ENCODE data around the gene MTREX. TPM values are rescaled to one million over a fixed set of nuclear protein-coding genes. Genes with fewer than 3 reads are reported as not detected.
A peak's percentile ranks its signal among the peaks of the same experiment; 100 is the strongest.

Gene MTREX
- total RNA-seq, 6 experiments from 2014 or later = 65.1 to 78.2 (median 70.1) TPM

DNA sequence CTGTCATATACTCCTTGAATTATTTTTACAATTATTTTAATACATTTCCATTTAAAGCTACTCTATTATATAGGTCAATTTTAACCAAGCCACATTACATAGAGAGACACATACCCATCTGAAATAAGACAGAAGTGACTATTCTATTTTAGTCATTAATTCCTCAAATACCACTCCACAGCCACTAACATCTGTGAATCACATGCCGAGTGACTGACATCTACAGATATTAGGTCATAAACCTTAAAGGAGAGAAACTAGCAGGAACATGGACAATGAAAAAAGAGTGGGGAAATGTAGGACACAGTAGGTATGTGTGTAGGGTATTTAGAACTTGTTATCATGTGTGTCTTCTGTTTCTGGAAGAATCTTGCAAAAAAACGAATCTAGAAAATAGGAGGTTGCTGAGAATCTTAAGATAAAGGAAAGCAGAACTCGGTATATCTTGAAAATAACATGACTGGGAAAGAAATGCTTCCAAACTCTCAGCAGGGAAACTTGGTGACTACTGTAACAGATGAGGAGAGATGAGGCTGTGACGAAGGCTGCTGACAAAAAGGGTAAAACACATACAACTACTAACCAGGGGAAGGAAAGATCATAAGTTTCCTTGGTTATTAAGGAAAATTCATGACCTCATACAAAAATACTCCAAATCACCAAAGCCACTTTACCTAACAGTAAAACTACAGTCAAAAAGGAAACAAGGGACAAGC is 142.4 kb downstream of the MTREX start:
- TF ChIP-seq, protein P1, sequence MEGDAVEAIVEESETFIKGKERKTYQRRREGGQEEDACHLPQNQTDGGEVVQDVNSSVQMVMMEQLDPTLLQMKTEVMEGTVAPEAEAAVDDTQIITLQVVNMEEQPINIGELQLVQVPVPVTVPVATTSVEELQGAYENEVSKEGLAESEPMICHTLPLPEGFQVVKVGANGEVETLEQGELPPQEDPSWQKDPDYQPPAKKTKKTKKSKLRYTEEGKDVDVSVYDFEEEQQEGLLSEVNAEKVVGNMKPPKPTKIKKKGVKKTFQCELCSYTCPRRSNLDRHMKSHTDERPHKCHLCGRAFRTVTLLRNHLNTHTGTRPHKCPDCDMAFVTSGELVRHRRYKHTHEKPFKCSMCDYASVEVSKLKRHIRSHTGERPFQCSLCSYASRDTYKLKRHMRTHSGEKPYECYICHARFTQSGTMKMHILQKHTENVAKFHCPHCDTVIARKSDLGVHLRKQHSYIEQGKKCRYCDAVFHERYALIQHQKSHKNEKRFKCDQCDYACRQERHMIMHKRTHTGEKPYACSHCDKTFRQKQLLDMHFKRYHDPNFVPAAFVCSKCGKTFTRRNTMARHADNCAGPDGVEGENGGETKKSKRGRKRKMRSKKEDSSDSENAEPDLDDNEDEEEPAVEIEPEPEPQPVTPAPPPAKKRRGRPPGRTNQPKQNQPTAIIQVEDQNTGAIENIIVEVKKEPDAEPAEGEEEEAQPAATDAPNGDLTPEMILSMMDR (IDR thresholded peaks at IDR 0.05) = no peak
- peak; percentile 56 for DNase-seq
- Mint-ChIP-seq H3K4me1 (ENCODE audit: low read depth) (peaks cover 28% of the 10 kb centered on the region), H3K9me3 (no peaks in the 10 kb centered on the region), H3K36me3 (ENCODE audit: low read depth) (no peaks in the 10 kb centered on the region; the same call in 1 of the 2 replicates), H3K4me3 (no peak overlapping the region), H3K27me3 (ENCODE audit: insufficient read depth) (no peaks in the 10 kb centered on the region; the same call in 1 of the 2 replicates), H3K27ac (peak overlapping the region; percentile 10; the same call in 1 of the 2 replicates)

DNA sequence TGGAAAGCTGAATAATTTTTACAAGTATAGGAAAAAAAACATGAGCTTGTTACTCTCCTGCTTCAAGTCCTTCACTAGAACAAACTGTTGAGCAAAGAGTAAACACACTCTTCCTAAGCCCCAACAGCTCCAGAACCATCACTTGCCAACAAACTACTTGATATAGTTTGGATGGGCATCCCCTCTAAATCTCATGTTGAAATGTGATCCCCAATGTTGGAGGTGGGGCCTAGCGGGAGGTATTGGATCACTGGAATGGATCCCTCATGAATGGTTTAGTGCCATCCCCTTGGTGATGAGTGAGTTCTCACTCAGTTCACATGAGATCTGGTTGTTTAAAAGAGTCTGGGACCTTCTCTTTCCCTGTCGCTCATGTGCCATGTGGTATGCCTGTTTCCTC is 144.2 kb downstream of the MTREX start:
- TF ChIP-seq, protein P1 (IDR thresholded peaks at IDR 0.05) = no peak
- no peak overlapping the region for H3K4me3 Mint-ChIP-seq
- no peak for DNase-seq
- H3K27ac Mint-ChIP-seq = no peak overlapping the region
- peaks cover 46% of the 10 kb centered on the region for H3K4me1 Mint-ChIP-seq (ENCODE audit: low read depth)
- no peaks in the 10 kb centered on the region; the same call in 1 of the 2 replicates for H3K36me3 Mint-ChIP-seq (ENCODE audit: low read depth)
- no peaks in the 10 kb centered on the region for H3K9me3 Mint-ChIP-seq
- no peaks in the 10 kb centered on the region; the same call in 1 of the 2 replicates for H3K27me3 Mint-ChIP-seq (ENCODE audit: insufficient read depth)

DNA sequence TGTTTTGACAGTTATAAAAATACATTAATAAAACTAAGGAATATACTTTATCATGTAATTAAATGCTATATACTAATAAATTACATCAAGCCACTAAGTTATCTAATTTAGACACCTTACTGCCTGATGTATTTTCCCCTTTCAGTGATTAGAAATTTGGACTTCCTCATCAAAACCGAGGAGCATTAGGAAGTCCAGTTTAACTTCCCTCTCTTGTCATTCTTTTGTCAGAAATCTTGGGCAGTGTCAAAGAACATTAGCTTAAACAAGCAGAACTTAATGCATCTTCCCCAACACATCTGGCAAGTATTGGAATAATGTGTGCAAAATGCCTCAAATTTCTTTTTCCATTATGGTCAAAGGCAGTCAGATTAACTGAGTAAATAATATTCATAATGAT is 145.4 kb downstream of the MTREX start:
- DNase-seq = no peak
- H3K9me3 Mint-ChIP-seq = no peaks in the 10 kb centered on the region
- no peaks in the 10 kb centered on the region; the same call in 1 of the 2 replicates for H3K36me3 Mint-ChIP-seq (ENCODE audit: low read depth)

GRCh38 chr5:55454282-55454681 is 146.5 kb downstream of the MTREX start:
- H3K4me3 Mint-ChIP-seq = no peak overlapping the region
- peaks cover 45% of the 10 kb centered on the region for H3K4me1 Mint-ChIP-seq (ENCODE audit: low read depth)
- no peaks in the 10 kb centered on the region for H3K9me3 Mint-ChIP-seq
- no peaks in the 10 kb centered on the region; the same call in 1 of the 2 replicates for H3K36me3 Mint-ChIP-seq (ENCODE audit: low read depth)
- H3K27me3 Mint-ChIP-seq (ENCODE audit: insufficient read depth) = no peaks in the 10 kb centered on the region
- no peak for DNase-seq
- TF ChIP-seq, protein P1 (IDR thresholded peaks at IDR 0.05) = no peak
- no peak overlapping the region for H3K27ac Mint-ChIP-seq

More for the DNA sequence above, 145.4 kb downstream of the MTREX start:
- Mint-ChIP-seq H3K27ac (no peak overlapping the region), H3K27me3 (ENCODE audit: insufficient read depth) (no peaks in the 10 kb centered on the region; the same call in 1 of the 2 replicates), H3K4me1 (ENCODE audit: low read depth) (peaks cover 48% of the 10 kb centered on the region), H3K4me3 (no peak overlapping the region)
- TF ChIP-seq, protein P1 (IDR thresholded peaks at IDR 0.05) = no peak

DNA sequence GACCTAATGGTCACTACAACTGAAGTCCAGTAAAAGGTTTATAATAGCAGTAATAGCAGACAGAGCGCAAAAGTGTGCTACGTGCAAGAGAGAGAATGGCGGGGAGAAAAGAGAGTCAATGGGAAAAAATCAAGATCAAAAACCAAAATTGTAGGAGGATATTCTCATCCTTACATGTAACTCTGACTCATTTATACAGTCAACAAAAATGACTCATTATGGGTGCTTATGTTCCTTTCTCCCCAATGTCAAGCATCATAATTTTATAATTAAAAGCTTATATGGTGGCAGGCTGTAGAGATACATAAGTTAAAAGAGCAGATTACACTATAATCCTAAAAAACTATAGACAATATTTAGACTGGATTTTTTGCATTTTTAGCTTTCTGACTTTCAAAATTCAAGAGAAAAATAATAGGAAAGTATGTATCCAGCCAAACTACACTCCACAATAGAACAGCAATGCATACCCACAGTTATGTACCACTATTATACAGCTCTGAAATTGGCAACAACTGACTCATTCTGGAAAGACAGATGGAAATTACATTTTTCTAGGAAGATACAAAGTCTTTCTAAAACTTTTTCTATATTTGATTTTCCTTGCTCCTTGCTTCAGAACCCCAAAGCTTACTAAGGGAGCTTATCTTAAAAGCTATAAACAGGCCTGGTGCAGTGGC is 148.6 kb downstream of the MTREX start:
- H3K9me3 Mint-ChIP-seq = no peaks in the 10 kb centered on the region
- H3K36me3 Mint-ChIP-seq (ENCODE audit: low read depth) = no peaks in the 10 kb centered on the region; the same call in 1 of the 2 replicates
- peaks cover 30% of the 10 kb centered on the region for H3K4me1 Mint-ChIP-seq (ENCODE audit: low read depth)
- no peaks in the 10 kb centered on the region for H3K27me3 Mint-ChIP-seq (ENCODE audit: insufficient read depth)
- no peak overlapping the region for H3K4me3 Mint-ChIP-seq
- TF ChIP-seq, protein P1 (IDR thresholded peaks at IDR 0.05) = no peak
- DNase-seq = peak; percentile 39
- H3K27ac Mint-ChIP-seq = peak overlapping the region; percentile 58

All from HFFc6 (cell line).